ENCODE data around the gene GRM8.

- TF ChIP-seq YY1 (IDR thresholded peaks at IDR 0.05; ENCODE audit: borderline replicate concordance in 1 of 3, control insufficient read depth in 1 of 3, extremely low read depth in 1 of 3, insufficient read depth in 3 of 3, insufficient read length in 1 of 3, insufficient replicate concordance in 2 of 3, low read depth in 1 of 3, low read length in 2 of 3) (no peak), ZNF24 (IDR thresholded peaks at IDR 0.05) (no peak), POLR2A (conservative IDR thresholded peaks at IDR 0.05) (no peak), NR3C1 (CRISPR knock-in tag; IDR thresholded peaks at IDR 0.05) (no peak), OTX1 (CRISPR knock-in tag; IDR thresholded peaks at IDR 0.05) (no peak), FOSL1 (tag; conservative IDR thresholded peaks at IDR 0.05) (no peak), ZNF274 (IDR thresholded peaks at IDR 0.05; ENCODE audit: borderline replicate concordance, low read depth, low read length) (no peak), TCFL5 (CRISPR knock-in tag; conservative IDR thresholded peaks at IDR 0.05) (no peak), ZFP30 (CRISPR knock-in tag; IDR thresholded peaks at IDR 0.05; ENCODE audit: borderline replicate concordance) (no peak), L3MBTL2 (IDR thresholded peaks at IDR 0.05) (no peak), KLF6 (CRISPR knock-in tag; IDR thresholded peaks at IDR 0.05; ENCODE audit: borderline replicate concordance) (no peak), FOXK1 (CRISPR knock-in tag; IDR thresholded peaks at IDR 0.05; ENCODE audit: borderline replicate concordance) (no peak)
- TF ChIP-seq, protein P1, sequence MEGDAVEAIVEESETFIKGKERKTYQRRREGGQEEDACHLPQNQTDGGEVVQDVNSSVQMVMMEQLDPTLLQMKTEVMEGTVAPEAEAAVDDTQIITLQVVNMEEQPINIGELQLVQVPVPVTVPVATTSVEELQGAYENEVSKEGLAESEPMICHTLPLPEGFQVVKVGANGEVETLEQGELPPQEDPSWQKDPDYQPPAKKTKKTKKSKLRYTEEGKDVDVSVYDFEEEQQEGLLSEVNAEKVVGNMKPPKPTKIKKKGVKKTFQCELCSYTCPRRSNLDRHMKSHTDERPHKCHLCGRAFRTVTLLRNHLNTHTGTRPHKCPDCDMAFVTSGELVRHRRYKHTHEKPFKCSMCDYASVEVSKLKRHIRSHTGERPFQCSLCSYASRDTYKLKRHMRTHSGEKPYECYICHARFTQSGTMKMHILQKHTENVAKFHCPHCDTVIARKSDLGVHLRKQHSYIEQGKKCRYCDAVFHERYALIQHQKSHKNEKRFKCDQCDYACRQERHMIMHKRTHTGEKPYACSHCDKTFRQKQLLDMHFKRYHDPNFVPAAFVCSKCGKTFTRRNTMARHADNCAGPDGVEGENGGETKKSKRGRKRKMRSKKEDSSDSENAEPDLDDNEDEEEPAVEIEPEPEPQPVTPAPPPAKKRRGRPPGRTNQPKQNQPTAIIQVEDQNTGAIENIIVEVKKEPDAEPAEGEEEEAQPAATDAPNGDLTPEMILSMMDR (IDR thresholded peaks at IDR 0.05 in 2 of 3, conservative IDR thresholded peaks at IDR 0.05 in 1 of 3; ENCODE audit: insufficient read depth in 2 of 3, low read depth in 1 of 3, low read length in 3 of 3) = no peak
- TF ChIP-seq, protein P2, sequence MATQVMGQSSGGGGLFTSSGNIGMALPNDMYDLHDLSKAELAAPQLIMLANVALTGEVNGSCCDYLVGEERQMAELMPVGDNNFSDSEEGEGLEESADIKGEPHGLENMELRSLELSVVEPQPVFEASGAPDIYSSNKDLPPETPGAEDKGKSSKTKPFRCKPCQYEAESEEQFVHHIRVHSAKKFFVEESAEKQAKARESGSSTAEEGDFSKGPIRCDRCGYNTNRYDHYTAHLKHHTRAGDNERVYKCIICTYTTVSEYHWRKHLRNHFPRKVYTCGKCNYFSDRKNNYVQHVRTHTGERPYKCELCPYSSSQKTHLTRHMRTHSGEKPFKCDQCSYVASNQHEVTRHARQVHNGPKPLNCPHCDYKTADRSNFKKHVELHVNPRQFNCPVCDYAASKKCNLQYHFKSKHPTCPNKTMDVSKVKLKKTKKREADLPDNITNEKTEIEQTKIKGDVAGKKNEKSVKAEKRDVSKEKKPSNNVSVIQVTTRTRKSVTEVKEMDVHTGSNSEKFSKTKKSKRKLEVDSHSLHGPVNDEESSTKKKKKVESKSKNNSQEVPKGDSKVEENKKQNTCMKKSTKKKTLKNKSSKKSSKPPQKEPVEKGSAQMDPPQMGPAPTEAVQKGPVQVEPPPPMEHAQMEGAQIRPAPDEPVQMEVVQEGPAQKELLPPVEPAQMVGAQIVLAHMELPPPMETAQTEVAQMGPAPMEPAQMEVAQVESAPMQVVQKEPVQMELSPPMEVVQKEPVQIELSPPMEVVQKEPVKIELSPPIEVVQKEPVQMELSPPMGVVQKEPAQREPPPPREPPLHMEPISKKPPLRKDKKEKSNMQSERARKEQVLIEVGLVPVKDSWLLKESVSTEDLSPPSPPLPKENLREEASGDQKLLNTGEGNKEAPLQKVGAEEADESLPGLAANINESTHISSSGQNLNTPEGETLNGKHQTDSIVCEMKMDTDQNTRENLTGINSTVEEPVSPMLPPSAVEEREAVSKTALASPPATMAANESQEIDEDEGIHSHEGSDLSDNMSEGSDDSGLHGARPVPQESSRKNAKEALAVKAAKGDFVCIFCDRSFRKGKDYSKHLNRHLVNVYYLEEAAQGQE (IDR thresholded peaks at IDR 0.05; ENCODE audit: borderline replicate concordance) = no peak
- TF ChIP-seq, protein P2 (CRISPR knock-in tag; IDR thresholded peaks at IDR 0.05; ENCODE audit: low read depth) = no peak
Observed at GRCh38 chr7:126535176-126535575, 717.6 kb downstream of the GRM8 start.

All from K562 (cell line).